NCI-H345 (cell line): ENCODE measurements around the gene FAM107B.

Source experiments
- DNase-seq: peaks from one replicate; lab custom pipeline; 2025; lab: John Stamatoyannopoulos, UW

The FAM107B gene

DNA sequence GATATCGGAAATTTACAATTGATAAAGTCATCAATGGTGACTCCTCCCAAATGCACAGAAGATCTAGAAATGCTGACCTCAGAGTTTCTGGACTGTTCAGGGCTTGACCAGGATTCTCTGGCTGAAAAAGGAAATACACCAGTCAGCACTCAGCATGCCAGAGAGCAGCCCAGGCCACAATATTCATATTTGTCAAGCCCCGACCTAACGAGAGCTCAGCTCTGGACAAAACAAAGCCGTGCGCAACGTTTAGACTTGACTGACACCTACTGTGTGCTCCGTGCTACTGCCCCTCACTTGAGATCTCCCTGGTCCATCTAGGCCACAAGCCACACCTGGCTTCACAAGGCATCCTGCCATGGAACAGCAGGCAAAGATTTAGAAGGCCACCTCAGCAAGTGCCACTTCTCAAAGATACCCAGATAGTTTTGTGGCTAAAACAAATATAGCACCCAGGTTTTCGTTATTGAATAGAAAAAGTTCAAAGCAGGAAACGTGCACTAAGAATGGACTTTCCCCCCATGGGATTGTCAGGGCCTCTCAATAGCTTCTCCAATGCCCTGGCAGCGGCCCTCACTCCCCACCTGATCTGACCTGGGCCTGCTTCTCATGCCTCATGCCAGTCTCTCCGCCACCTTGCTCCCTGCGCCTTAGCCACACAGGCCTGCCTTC lies 218.3 kb downstream of the FAM107B start:
- DNase-seq = no peak

DNA sequence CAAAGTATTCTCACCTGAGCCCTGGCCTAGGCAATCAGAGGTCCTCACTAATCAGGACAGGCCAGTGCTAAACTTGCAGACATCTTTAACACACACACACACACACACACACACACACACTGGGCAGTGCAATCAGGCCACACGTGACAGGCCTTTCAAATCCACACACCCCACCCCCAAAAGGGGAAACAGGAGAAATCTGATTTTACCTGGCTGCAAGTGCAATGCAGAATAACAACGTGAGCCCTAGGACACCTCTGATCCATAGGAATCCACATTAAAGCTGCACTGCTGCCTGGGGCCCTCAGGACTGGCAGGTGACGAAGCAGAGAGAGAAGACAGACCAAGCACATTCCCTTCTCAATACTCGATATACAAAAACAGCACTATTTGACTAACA lies 218.9 kb downstream of the FAM107B start:
- no peak for DNase-seq

DNA sequence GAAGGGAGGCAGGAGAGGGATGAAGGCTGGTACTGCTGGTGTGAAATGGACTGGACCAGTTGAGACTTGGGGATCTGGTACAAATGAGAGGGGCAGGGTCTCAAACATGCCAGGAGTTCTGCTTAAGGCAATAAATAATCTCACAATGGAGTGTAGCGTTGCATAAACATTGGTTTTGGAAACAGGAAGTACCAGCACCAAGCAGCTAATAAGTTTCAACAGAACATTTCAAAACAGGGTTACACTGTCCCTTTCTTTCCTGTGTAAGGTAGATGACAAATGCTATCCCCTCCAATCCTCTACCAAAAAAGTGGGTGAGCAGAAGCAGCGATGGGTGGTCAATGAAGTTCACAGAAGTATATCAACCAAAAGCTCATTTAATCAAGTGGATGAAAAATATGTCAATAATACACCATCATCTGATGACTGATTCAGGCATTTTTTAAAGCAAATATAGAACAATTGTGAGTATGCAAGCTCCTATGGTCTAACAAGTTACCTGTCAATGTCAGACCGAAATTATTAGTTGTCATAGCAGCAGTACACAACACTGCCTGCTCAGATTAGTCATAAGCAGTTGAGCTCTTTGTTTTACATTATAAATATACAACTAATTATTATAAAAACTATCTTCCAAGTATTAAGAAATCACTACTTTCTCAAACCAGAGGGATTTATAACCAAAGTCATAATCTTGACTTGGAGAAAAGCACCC lies 220.0 kb downstream of the FAM107B start:
- no peak for DNase-seq

DNA sequence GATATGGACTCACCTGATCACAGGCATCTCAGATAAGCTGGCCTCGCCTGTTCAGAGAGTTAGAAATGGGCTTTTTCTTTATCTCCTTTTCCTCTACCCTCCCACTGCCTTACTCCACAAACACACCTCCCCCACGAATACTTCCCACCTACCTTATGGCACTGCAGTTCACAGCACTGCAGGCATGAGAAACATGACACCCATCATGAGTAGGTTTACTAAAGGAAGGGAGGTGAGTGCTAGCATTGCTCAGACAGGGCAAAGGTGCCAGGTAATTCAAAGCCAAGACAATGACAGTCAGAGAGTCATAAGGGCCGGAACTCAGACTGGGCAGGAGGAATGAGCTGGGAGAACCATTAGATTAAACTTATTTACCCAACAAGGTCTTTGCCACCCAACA lies 220.6 kb downstream of the FAM107B start:
- DNase-seq = no peak

DNA sequence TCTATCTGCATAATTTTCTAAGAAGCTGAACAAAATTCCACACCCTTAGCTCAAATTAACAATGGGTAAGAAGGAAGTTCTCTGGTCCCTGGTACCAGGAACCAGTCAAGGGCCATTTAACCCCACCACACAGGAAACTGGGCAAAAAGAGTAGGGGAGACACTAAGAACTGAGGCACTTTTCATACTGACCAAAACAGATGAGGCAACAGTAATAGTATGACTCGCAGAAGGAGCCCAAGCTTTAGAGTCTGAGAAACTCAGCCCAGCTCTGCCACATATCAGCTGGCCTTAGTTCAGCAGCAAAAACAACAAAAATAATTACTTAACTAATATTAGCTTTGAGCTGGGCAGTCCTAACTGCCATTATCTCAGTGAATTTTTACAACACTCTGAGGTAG lies 221.2 kb downstream of the FAM107B start:
- no peak for DNase-seq

DNA sequence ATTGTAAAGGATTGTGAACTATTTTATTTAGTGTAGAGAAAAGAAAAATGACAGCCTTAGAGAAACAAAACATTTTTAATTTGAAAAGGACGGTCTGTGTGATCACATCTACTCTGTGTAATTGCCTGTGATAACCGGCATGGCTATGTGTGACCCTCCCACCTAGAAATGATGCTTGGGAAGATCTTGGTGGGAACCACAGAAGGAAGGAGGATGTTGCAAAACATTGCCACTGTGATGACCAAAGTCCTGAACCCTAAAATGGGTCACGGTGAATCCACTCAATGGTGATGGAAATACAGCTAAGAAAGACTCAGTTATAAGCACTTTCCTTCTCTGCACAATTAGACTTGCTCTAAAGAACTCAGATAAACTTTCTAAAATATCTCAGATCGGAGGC lies 222.7 kb downstream of the FAM107B start:
- DNase-seq = no peak

DNA sequence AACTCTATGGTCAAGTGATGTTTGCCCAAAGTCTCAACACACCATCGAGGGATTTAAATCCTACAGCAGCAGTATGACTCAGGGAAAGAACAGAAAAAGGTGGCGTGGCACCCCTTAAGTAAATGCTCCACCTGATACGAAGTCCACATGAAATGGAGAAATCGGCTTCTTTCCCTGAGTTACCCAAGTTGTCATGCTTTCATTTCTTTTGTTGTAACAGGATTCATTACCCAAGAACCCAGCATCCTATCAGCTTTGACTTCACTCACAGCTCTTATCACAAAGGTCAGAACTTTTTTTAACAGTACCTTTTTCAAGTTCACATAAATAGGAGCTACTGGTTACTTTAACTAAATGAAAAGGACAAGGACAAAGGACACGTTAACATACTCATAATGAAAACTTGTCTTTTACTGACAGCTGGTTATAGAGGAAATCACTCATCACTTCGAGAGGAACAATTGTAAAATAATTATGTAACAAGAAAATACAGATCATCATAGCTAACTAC lies 224.2 kb downstream of the FAM107B start:
- no peak for DNase-seq

DNA sequence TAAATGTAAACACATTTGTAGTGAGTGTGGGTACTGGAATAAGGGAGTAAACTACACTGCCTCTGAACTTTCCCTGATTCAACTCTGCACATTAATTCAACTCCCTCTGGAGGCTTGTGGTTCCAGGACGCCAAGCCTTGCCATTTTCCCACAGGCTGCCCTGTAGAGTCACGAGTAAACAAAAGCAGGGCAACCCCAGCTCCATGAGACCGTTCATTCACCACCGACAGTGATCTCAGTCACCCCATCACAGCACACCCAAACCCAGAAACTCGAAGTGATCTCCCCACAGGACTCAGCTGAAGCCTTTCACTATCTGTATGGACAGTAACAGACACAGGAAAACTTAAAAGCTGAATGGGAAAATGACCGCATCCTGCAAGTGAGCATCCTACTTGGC lies 225.2 kb downstream of the FAM107B start:
- no peak for DNase-seq

DNA sequence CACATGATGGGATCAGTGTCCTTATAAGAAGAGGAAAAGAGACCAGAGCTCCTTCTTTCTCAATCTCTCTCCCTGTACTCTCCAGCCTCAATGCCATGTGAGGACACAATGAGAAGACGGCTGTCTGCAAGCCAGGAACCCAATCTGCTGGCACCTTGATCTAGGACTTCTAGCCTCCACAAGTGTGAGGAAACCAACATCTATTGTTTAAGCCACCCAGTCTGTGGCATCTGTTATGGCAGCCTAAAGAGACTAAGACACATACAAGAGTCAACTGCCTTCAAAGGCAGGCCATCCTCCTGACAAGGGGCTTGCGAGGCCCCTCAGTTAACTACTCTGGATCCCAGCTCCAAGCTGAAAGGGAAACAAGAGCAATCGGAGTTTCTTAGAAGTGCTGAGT lies 225.7 kb downstream of the FAM107B start:
- DNase-seq = no peak

DNA sequence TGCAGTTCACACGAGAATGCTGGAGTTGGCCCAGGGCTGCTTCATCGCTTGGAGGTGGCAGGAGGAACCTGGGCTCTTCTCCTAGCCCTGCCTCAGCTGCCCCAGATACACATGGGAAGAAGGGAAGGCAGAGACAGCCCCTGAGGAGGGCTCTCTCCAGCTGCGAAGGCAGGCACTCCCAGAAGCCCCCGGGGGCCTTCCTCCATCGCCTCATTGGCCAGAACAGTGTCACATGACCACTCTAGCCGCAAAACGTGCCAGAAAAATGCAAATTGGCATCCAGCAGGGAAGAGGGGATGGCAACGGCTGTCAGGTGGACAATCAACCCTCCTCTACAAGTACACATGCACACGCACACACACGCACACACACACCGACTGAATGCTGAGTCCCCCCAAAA lies 226.2 kb downstream of the FAM107B start:
- no peak for DNase-seq

DNA sequence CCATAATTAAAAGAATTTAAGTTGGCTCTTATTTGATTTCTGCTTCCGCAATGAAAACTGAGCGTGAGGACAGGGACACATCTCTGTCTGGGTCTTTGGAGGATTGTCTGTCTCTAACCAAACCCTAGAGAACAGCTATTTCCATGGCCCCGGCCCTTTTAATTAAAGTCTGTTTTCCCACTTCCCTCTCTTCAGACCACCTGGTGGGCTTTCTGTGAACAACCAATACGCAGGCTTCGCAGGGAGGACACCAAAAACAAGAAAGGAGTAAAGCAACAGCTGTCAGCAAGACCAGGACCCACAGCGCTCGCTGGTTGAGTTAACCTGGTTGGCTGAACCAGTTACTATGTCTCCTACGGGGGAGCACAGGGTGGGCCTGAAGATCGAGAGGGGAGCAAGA lies 226.9 kb downstream of the FAM107B start:
- DNase-seq = no peak

DNA sequence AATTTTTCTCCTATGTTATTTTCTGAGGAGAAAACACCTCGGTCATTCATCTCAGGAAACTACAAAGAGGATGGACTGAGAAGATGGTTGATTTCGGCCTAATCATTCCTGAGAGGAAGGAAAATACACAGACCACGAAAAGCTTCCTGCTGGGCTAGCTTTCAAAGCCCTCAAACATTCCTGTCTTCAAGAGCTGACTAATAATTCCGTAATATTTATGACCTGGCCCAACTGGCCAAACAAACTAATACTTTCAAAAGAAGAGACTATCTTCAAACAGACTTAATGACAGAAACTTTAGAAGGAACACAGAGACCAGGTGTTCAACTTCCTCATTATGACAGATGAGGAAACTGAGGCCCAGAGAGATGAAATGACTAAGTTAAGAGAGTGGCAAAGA lies 228.9 kb downstream of the FAM107B start:
- no peak for DNase-seq

DNA sequence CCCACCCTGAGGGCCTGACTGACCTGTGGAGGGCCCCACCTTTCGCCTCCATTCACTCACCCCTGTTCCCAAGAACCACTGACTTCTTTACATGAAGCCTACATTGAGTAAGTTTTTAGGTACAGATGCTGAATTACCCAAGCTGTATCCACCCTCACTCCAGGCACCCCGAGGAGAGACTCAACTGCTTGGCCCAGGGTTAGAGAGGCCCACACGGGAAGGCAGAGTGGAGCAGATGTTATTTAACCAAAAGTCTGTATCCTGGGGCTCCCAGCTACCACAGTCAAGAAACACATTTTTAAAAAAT lies 230.8 kb downstream of the FAM107B start:
- DNase-seq = no peak

DNA sequence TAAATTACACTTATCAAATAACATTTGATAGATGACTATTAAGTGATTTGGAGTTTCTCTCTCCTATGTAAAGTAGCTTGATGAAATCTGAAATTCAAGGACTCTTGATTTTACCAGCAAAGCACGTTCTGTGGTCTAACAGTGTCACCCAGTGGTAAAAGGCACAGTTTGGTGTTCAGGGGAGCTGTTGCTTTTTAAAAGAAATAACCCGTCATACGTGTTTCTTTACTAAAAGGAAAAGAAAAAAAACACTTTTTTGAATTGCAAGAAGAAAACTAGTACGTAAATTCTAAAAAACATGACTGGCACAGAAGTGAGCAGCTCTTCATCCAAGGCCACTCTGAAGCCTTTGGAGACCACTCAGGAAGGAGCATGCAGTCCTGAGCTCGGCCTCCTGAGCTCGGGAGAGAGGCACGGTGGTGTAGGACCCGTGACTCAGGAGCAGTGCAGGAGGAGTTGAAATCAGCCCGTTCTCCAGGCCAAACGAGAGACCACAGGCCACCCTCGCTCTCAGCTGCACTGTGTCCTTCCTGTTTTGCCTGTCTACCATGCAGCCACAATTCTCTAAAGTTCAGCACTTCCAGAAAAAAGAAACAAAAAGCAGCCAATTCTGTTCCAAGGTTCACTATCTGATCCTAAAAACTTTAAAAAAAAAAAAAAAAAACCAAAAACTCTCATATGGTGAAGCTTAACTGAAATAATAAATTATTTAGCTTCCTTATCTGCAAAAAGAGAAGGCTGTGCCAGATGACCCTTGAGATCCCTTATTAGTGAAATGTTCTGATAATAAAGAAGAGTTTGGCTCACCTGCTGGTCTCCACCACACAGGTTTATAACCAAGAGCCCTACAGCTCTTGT lies 231.4 kb downstream of the FAM107B start:
- DNase-seq = no peak

DNA sequence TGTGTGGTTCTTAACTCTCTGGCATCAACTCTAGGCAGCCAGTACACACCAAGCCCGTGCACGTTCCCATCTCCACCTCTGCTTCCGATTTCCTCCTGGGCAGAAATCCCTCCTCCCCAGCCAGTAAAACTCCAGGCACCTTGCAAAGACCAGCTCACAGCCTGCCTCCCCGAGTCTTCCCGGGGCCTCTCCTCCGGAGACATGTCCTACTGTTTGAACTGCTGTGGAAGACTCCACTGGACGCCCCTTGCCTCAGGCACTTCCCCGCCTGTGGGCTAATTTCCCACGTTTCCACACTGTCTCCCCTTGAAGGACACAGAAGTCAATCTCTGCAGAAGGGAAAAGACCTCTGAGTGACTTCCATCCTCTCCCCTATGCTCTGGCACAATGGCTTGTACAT lies 233.3 kb downstream of the FAM107B start:
- no peak for DNase-seq

DNA sequence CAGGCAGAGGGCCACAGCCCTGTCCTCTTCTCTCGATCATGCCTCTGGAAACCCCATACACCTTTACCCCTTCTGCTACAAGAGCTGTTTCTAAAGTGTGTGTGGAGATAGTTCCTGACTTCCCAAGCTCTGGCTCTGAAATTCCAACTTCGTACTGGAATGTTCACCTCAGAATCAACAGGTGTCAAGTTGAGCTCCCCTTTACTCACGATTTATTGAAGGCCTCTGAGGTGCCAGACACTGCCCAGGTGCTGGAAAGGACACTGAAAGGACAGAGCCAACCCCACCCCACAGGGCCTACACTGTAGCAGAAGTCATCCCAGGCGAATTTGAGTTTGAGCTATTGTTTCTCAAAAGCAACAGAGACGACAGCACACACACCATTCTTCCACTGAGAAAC lies 234.1 kb downstream of the FAM107B start:
- no peak for DNase-seq

DNA sequence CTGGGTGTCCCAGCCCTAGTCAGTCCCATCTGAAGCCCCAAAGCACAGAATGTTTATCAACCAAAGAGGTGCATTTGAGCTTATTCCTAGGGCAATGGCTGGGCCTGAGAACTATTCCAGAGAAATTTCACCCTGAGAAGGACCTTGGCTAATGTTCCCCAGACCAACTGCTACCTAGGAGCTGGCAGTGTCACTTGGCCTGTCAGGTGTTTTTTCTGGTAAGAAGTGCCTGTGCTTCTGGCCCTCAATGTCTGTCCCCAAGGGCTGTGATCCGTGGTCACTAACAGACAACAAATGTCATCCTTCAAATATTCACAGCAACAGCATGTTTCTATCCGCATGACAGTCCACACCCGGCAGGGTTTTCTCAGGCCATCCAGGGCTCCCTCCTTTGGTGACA lies 234.6 kb downstream of the FAM107B start:
- no peak for DNase-seq

DNA sequence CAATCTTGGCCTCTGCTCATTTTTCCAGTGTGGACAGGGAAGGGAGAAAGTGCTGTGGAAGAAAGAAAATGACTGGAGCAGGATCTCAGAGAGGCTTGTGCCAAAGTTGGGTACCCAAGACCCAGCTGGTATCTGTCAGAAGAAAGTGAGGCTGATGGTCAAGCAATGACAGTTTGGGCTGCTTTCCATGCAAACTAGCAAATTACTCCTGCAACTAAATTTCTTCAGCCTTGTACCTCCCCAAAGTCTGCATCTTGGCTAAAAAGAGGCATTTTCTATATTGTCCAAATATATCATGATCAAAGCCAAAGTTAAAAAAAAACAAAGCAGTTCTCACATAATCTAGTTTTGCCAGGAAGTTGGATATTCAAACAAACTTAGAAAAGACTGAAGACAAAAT lies 235.5 kb downstream of the FAM107B start:
- no peak for DNase-seq

DNA sequence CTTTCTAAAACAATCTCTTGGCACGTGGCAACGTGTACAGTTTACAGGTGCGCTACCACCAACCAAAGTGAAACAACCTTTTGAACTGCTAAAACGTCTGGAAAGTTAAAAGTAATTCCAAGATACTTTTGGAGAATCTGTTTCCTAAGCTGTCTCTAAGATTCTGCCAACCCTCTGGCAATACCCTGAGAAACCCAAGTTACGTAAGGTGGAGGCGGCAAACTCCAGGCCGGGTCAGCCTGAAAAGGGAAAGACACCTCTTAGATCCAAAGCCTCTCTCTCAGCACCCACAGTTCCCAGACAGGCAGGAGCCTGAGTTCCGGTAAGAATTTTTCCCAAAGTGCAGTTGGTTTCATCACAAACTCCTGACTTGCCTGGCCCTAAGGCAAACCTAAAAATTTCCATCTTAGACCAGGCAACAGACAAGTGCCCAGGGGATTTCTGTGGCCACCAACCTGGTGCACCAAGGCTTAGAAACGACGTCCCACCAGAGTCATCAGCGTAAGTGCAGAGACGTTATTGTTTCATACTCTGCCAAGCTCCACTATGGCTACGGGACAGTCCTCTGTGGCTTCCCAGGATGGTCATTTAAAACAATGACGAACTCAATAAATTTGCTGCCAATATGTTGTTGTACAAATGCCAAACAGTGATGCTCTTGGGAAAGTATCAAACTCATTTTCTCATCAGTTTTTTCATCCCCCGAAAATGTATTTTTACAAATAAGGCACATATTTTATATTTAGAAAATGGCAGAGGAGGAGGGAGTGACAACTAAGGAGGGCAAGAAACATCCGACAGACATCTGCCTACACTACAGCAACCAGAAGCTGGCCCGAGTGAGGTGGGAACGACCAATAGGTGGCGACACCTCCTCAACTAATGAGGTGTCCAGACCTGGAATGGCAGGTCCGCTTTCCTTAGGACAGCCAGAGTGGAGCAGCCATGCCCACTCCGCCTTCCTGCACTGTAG lies 238.2 kb downstream of the FAM107B start:
- peak; percentile 24 for DNase-seq

DNA sequence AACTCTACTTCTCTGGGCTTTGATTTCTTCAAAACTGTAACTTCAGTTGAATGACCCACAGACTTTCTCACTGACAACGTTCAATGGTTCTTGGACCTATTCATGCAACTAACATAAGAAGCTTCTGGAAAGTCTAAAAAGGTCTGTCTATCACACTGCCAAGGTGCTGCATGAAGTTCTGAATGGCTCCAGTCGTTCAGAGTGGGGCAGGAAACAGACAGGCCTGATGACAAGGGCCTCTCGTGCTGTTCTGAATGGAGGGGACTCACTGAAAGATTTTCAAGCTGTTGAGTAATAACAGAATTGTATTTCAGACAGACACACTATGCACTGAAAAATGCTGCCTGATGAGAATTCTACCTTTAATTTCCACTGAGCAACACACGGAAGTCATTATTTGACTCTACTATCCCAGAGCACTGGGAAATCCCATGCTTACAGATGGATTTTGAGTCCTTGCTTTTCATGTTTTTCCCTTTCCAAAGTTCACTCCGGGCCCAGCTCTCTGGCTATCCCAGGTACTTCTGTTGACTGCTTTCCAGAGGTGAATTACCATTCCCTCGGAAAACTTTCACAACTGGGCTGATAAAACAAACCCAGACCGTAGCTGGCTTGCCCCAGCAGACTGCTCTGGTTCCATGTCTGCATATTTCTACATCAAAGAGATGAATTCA lies 239.1 kb downstream of the FAM107B start:
- DNase-seq = no peak

DNA sequence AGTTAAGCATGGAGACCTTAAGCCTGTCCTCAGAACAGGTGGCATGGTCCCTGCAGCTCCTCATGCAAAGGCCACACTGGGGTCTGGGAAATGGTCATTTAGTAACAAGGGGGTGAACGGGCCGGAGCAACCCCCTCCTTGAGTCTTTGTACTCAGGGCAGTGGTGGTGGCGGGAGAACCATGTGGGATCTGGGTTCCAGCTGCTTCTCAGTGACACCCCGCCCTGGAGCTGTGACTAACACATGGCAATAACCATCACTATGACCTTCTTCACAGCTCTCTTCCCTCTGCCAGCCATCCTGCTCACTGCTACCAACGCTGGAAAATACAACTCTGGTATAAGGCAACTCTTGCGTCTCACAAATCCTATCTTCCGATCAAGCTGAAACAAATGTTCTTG lies 240.5 kb downstream of the FAM107B start:
- no peak for DNase-seq
